ENCODE measurements around the gene TTC9. TPM values are rescaled to one million over a fixed set of nuclear protein-coding genes. Genes with fewer than 3 reads are reported as not detected.

The TTC9 gene
- 0.16 TPM in 1 of 2 replicates, not detected in the other for total RNA-seq

GRCh38 chr14:70641548-70642302 is at the start of gene TTC9:
Gene TTC9 (plus strand): TSS chr14:70641916. CDS start chr14:70642130, 214 bp downstream.

DNA sequence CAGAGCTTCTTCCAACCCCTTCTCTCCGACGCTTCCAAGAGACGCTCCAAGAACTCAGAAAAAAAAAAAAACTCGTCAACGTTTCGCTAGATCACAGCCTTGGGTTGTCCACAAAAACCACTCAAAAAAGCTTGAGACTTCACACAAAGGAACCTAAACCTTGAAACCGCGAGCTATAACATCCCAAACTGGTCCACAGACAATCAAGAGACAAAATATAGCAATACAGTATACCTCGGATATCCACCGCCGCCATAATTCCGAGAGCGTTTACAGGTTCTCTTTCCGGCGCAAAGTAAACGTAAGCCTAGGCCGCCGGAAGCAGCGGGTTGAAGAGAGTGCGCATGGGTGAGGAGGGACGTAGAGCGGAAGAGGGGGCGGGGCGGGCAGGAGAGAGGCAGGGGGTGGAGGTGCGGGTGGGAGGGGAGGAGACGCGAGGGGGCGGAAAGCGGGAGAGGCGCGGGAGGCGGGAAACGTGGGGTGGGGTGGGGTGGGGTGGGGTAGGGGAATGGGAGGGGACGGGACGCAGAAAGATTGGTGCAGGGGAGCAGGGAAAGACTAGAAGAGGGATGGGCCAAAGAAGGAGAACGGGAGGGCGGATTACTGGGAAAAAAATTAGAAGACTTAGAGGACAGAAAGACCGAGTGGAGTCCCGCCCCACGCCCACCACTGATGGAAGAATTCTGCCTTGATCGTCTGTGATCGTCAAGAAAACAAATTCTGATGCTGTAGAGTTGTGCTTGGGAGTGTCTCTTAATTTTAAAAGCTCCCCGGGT is 41.1 kb upstream of the TTC9 start, which contains the start of gene MED6:
TSS of gene MED6 (minus strand) at position 274 of the 776 bp plus-strand sequence. CDS start at position 256, 18 bp downstream.

Other genes starting within 250 kb of the TTC9 start
- 11.9 and 16.0 TPM in 2 replicates for gene SYNJ2BP, start 224.8 kb upstream of the TTC9 start, total RNA-seq
- gene ADAM21, start 189.7 kb upstream of the TTC9 start, total RNA-seq, result 1.3 and 1.4 TPM in 2 replicates
- under 0.01 TPM in 1 of 2 replicates, not detected in the other for gene ADAM20, start 106.9 kb upstream of the TTC9 start, total RNA-seq
- 12.5 and 15.9 TPM in 2 replicates for gene MED6, start 41.3 kb upstream of the TTC9 start, total RNA-seq
- gene MAP3K9, start 167.6 kb downstream of the TTC9 start, total RNA-seq, result under 0.01 and 0.18 TPM in 2 replicates

All from cardiac atrium fibroblast (primary cell).